HL-60 (cell line): Measurements from ENCODE around the gene CENPA.

Experiments used
- GABPA ChIP-seq: IDR thresholded peaks from 2 replicates; pipeline ENCODE4 v1.6.1; 2012; ENCODE audit warnings: low read depth
- TF ChIP-seq, protein P1 (sequence below): IDR thresholded peaks from one replicate; pipeline ENCODE4 v1.5.1; 2011; ENCODE audit warnings: low read length, control low read depth, inconsistent platforms; ENCODE audit not compliant: insufficient read depth

- TF ChIP-seq, protein P1, sequence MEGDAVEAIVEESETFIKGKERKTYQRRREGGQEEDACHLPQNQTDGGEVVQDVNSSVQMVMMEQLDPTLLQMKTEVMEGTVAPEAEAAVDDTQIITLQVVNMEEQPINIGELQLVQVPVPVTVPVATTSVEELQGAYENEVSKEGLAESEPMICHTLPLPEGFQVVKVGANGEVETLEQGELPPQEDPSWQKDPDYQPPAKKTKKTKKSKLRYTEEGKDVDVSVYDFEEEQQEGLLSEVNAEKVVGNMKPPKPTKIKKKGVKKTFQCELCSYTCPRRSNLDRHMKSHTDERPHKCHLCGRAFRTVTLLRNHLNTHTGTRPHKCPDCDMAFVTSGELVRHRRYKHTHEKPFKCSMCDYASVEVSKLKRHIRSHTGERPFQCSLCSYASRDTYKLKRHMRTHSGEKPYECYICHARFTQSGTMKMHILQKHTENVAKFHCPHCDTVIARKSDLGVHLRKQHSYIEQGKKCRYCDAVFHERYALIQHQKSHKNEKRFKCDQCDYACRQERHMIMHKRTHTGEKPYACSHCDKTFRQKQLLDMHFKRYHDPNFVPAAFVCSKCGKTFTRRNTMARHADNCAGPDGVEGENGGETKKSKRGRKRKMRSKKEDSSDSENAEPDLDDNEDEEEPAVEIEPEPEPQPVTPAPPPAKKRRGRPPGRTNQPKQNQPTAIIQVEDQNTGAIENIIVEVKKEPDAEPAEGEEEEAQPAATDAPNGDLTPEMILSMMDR = no peak
- TF ChIP-seq GABPA = no peak
Measured at GRCh38 chr2:26812731-26813130, 26.9 kb downstream of the CENPA start.
